Measurements from ENCODE around the gene ATXN7.
A peak's percentile ranks its signal among the peaks of the same experiment; 100 is the strongest.

The ATXN7 gene

DNA sequence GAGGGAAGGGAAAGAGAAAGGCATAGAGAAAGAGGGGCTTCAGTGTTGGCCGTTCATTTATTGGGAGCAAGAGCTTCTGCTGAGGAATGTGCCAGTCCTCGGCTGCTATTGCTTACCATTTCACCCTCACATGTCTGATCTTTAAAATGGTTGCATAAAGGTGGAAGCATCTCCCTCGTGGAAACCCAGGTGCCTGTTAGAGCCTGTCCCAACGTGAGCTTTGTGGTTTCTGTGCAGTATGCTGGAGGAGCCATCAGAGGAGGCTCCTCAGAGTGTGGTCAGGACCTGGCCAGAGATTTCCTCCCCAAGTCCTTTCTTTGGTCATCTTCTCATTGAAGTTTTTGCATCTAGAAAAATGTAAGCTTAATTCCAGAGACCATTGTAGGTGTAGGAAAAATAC is 125.3 kb downstream of the ATXN7 start:
- DNase-seq (ENCODE audit: low spot score): no peak

DNA sequence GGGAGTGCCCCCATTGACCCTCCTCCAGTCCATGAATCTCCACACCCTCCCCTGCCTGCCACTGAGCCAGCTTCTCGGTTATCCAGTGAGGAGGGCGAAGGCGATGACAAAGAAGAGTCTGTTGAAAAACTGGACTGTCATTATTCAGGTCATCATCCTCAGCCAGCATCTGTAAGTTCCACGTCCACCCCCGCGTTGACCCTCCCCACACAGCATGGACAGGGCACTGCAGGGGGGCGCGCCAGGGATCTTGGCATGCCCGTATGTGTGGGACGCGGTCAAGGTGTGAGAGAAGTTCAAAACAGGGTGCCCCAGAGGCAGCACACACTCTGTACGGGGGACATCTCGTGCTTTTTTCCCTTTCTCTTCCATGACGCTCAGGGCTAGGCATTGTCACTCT is 126.5 kb downstream of the ATXN7 start:
- DNase-seq (ENCODE audit: low spot score): no peak

DNA sequence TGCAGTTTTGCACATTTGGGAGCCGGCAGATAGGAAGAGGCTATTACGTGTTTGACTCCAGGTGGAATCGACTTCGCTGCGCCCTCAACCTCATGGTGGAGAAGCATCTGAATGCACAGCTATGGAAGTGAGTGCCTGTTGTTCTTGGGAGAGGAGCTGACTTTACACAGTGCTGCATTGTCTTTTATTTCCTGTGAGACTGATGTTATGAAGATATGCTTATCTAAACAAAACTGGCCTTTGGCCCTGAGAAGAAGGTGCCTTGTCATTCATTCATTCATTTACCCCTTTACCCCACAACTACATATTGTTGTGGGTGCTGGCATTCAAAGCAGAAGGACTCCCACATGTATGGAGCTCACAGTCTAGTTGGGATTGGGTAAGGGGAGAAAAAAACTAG is 127.1 kb downstream of the ATXN7 start:
- no peak for DNase-seq (ENCODE audit: low spot score)

DNA sequence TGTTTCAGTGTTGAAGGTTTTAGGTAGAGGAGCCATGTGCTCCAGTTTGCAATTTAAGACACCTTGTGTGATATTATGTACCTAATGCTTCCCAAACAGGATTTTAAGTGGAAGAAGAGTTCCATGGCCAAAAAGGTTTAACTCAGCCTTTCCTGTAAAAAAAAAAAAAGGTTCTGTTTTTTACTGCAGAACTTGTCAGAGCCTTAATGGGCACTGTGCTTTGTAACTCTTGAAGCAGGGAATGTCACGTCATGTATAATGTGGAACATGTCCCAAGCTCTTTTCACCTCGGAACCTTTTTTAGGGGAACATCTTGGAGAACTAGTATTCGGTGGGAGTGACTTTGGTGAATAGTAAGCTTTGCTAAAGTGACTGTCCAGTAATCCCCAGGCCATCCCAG is 128.0 kb downstream of the ATXN7 start:
- DNase-seq (ENCODE audit: low spot score): no peak

DNA sequence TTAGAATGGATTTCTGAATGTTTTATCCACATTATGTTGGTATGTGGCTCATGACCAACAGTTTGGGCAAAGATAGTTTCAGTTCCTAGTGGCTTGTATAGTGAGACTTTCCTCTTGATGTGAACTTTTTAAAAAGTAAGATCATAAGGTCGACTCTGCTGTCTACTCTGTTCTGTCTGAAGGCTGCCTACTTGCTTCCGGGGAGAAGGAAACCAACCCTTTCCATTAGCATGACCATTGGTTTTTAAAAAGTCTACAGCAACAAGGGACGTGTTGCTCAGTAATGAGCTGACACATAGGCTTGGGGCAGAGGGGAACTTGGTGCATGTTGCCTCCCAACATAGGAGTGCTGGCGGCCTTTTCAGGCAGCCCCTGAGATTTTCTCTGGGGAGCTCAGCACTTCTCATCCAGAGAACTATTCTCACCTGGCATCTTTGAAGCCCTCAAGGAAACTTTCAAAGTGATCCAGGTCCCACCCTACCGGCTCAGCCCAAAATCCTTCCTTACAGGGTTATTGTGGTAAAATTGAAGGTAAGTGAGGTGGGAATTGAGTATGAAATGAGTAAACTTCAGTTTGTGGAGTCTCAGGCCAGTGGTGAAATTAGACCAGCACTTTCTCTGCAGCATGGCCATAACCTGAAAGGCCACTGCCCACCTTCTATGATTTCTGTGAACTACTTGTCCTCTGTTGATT is 129.0 kb downstream of the ATXN7 start:
- no peak for DNase-seq (ENCODE audit: low spot score)

DNA sequence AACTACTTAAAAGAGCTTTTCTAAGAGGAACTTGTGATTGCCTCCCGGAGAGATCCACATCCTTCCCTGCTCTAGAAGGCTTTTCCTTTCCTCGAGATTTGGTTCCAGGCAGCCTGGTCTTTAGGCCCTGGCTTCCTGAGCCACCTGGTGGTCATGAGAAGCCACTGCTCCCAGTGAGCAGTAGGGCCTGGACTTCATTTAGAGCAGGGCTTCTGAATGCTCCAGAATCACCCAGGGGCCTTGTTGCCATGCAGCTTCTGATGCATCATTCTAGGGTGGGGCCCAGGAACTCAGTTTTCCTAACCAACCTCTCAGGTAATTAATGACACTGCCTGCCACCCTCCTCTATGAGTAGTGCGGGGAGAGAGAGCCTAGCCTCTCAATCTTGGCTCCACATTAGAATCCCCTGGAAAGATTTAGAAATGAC is 130.0 kb downstream of the ATXN7 start:
- DNase-seq (ENCODE audit: low spot score): peak; percentile 65

DNA sequence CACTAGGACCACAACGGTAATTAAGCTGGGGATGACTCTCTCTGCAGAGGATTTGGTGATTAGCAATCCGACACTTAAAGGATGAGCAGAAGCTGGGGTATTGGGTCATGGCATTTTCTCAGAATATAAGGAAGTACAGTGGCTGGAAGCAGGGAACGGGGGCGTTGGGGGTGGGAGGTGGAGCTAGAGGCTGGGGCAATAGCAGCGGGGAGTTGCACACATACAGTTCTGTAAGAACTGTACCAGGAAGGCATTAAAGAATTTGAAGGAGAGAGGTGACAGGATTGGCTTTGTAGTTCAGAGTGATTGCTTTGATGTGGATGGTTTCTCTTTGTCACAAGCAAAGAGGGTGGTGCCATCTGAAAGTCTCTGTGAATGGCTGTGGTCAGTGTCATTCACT is 131.4 kb downstream of the ATXN7 start:
- DNase-seq (ENCODE audit: low spot score): no peak

DNA sequence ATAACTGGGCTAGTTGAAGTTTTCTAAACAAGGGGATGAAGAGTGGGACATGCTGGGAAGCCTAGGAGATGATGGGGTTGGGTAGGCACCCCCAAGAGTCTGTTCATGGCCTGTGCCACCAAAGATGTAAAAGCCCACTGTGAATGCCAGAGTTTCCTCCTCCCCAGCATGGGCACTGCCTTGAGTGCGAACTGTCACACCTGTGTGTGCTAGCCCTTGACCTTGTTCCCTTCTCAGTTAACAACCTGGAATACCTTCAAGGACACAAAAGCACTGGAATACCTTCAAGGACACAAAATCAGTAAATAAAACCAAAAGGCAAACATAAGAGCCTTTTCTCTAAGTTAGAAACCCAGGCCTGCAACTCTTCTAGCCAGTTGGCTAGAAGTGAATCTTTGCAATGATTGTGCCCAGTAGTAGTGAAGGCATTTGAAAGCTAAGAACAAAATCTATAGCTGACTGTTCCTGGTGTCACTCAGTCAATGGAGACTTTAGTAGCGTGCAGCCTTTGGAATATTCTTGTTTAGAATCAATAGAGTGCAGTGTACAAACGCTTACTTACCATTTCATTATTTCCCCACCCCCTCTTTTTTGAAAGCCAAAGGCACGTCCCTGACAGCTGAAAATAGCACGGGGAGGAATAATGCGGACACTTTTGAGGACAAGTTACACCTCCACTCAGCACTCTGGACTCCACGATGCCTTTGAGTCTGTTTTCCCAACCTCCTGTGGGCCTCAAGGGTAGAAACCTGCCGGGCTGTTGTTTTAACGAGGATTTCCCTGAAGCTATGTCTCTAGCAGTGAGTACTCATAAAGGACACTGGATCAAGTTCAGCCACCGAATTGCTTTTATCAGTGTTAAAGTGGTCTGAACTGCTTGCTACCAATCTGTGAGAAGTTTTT is 135.4 kb downstream of the ATXN7 start:
- DNase-seq (ENCODE audit: low spot score): no peak

DNA sequence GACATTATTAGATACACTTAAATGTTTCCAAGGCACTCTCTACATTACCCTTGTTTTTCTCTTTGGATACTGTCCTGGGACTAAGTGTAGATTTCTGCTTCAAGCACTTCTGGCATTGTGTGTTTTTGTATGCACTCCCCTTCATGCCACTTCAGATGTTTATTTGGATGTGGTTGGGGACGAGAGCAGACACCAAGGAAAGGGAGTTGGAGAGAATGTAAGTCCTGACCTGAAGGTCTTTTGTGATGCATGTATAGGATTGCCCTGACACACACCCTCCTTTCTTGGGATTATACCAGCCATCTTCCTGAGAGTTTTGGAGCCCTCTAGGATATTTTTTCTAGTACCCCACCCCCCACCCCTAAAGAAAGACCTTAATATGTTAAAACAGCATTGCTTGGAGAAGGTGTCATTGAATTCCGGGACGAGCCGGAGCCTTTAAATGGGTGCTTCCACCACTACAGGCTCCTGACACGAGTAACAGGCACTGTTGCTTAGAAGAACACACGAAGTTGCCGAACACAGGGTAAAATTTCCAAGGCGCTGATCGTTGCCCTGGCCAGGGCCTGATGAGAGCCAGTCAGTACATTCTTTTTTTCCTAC is 136.9 kb downstream of the ATXN7 start:
- no peak for DNase-seq (ENCODE audit: low spot score)

DNA sequence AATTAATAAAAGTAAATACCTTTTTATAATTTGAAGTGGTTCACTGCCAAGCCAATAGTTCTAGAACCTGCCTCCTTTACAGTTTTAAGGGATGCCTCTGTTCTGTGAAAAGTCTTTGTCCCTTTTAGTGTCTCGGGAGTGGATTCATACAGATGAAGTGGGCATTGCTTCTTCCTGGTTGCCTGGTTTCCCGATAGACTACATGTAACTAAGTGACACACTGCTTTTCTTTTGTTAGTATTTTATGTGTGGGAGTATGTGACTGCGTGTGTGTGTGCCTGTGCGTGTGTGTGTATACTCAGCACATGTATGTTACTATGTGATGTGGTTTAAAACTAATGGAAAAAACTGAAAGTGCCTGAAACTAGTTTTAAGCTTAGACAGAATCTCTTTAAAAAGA is 138.6 kb downstream of the ATXN7 start:
- DNase-seq (ENCODE audit: low spot score): no peak

DNA sequence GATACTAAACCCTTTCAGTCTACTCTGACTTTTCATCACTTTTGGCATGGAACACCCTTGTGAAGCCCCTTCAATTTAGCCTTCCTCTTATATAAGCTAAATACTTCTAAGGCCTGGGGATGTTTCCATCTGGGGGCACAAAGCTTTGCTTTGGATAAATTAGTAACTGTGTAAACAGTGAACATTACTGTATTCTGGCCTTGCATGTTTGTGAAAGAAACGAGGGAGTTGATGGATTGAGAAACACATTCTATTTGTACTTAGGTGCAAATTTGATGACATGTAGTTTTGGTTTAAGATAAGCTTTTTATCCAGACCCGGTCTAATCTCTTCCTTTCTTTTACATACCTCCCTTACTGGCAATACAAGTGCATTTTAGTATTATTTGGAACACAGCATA is 139.9 kb downstream of the ATXN7 start:
- DNase-seq (ENCODE audit: low spot score): no peak

DNA sequence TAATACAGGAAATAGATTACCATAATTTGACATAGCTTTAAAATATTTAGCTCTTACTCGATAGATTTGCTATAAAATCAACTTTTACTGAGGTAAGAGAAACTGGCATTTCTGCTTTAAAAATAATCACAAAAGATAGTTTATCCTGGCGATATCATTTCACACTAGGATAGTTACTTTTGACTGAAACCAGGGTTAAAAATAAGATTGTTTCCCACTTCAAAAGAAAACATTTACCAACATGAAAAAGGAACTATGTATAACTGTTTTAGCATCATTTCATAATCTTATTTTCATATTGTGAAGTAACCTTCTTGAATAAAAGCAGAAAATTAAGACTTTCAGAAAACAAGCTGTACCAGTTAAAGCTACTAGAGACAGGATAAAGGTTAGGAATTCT is 144.3 kb downstream of the ATXN7 start:
- no peak for DNase-seq (ENCODE audit: low spot score)

DNA sequence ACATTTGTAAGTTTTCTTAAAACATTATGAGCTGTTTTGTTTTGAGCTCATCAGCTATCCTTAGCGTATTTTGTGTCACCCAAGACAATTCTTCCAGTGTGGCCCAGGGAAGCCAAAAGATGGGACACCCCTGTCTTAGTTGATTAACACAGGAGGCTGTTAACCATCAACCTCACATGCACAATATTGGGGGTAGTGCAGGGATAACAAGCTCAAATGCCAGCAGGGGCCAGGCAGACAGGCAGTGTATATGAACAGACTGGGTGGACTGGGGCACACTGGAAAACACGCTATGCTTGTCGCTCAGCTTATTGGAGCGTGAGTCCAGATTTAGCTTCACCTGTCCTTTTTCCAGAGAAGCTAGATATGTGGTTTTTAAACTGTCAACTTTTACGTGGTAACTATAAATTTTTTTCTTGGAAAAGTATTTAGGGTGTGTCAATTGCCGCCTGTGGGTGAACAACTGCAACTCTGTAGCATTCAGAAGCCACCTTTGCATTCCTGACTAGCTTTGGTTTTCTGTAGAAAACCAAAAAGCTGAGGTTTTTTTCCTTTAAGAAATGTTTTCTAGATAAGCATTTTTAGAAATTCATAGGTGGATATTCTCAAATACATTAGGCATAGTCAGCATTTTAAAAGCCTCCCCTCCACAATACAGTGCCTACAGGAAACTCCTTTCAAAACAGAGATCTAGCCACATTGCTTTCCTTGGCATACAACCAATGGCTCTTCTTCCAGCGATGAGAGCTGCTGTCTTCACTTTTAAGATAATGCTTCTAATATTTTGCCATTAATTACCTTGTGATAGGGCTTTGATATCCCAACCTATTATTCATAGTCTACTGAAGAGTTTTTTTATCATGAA is 145.1 kb downstream of the ATXN7 start:
- no peak for DNase-seq (ENCODE audit: low spot score)

DNA sequence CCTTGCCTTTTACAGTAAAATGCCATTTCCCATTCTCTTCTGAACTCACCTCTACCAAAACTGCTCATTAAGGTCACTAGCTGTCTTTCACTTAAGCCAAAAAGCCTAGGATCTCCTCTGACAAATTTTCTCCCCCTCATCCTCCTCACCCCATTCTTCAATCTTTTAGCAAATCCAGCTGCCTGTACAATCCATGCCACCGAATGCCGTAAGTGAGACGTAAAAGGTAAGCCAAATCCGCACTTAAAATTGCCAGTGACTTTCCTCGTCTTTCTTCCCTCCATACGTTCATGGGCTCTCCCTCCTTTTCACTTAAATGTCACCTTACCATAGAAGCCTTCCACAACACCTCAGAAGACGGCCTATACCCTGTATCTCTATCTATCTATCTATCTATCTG is 145.9 kb downstream of the ATXN7 start:
- no peak for DNase-seq (ENCODE audit: low spot score)

DNA sequence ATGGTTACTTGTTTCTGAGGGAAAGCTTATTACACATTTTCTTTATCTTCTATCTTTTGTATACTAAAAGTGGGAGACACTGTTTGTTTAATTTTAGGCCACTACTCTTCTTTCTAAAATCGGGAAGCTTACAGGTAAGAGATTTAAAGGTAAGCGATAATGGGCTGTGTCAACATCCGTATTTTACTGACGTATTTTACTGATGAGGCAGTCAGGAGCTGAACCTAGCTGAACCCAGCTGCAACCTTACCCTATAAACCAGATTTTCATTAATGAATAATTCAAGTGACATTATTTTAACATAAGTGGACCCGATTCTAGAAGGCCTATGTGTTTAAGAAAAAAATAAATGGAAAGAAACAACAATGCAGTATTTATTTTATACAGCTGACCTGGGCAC is 146.5 kb downstream of the ATXN7 start:
- no peak for DNase-seq (ENCODE audit: low spot score)

DNA sequence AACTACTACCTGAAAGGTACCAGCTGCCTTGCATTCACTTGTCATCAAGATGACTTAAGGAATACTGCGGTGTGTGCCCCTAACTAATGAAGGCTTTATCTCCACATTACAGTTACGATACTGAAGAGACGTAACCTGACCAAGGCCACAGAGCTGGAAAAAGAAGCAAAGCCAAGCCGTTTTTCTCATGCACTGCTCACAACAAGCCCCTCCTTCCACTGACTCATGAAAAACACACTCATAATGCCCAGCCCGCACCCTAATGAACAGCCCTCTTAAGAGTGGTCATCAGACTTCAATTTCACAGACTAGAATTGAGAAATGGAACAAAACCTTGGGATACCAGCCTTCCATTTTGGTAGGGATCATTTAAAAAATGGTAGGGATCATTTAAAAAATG is 148.0 kb downstream of the ATXN7 start:
- DNase-seq (ENCODE audit: low spot score): no peak

DNA sequence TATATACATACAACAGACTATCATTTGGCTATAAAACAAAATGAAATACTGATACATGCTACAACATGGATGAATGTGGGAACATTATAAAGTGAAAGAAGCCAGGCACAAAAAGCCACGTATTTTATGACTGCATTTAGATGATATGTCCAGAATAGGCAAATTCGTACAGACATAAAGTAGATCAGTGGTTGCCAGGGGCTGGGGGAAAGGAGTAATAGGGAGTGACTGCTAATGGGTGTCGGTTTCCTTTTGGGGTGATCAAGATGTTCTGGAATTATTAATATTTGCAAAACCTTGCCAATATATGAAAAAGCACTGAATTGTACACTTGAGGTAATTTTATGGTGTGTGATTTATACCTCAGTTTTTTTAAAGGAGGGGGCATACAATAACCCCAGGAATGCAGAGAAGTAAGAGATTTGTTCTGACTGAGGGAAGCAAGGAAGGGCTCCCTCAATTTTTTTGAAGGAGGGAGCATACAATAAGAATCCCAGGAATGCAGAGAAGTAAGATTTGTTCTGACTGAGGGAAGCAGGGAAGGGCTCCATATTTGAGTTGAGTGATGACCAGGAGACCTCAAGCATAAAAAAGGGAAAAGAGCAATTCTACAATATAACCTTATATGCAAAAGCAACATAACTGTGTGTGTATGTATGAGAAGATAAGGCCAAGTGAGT is 153.4 kb downstream of the ATXN7 start:
- no peak for DNase-seq (ENCODE audit: low spot score)

DNA sequence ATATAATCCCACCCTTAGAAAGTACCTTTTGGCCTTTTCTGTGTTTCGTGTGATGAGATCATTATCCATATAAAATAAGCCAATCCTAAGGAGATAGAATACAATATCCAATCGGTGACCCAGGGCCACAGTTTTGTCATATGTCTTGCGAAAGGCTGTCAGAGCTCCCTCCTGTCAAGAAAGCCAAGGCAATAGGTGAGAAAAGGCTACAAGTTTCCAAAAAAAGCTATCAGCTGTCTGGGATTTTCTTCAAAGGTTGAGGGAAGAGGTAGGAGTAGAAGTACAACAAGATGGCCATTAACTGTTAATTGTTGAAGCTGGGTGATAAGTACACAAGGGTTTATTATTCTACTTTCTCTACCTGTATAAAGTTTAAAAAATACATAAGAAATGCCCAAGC is 155.6 kb downstream of the ATXN7 start:
- no peak for DNase-seq (ENCODE audit: low spot score)

DNA sequence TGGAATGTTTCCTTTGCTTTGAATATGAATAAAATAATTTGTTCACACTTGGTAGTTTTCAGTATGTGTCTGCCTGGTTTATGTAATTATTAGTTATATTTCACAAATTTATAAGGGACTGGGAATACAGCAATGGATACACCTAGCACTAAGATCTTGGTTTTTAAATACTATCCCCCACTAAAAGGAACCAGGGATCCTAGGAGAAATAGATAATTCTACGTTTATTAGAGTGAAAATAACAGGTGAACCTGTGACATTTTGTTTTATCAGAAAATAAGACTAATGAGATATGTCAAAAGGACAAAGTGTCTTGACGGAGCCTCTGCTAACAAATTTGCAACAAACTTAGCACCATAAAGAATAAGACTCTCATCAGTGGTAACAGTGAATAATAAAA is 156.2 kb downstream of the ATXN7 start:
- no peak for DNase-seq (ENCODE audit: low spot score)

DNA sequence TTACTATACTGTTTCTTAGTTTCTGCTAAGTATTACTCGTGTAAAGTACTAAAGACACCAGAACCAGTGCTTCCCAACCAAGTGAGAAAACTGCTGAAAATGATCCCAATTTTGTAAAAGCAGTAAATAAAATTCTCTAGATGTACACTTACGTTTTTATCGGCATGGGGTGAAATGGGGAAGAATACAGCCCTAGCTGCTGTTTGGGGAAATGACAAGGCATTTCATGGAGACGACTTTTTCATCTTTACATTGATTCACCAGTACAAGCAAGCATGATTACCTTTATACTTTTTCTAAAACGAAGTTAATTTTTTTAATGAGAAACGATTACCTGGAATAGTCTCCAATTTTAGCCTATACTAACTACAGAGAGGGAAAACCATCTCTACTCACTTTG is 158.3 kb downstream of the ATXN7 start:
- DNase-seq (ENCODE audit: low spot score): no peak

DNA sequence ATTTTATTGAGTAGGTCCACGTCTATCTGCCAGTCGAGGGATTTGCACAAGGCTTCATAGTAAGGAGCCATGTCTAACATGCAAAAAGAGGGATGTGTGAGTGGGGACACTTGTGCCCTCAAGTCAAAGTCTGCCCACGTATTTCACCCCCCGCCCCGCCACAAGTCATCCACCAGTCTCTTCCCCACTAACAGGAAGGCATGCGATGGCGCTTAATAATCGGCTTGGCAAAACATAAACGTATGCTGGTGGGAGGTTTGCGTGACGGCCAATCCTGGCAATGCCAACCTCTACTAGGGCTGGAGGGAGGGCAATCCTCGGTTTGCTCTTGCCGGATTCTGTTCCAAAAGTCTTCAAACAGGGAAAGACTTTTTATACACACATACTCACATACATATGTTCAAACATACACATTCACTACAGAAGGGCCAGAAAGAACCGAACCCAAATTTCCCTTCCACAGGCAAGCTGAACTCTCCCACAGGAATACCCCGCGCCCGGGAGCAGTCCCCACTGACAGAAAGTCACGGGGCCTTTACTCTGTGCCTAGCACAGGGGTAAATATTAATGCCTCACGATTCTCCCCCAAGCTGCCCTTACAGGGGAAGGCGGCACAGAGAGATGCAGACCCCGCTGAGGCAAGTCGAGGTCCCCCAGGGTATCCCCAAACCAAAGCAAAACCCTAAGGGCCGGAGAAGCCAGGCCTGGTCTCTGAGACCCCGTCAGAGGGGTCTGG is 159.0 kb downstream of the ATXN7 start:
- no peak for DNase-seq (ENCODE audit: low spot score)
